Thyroid gland (tissue), 4 donors: ENCODE results near the gene POLL.
A peak's percentile ranks its signal among the peaks of the same experiment; 100 is the strongest.

Source experiments
- POLR2A ChIP-seq, 2 donors: fragments of 450-650 bp; IDR thresholded peaks; one replicate each; pipeline ENCODE4 v1.6.1; 2017; ENCODE audit warnings: antibody characterized with exemption in 2 of 2, mild to moderate bottlenecking in 2 of 2, moderate library complexity in 1 of 2
- TF ChIP-seq, protein P1 (sequence below), 6 experiments: fragments of 200-600 bp in 3 of 6; fragments of 450-650 bp in 3 of 6; sonication (generic) in 3 of 6; IDR thresholded peaks; one replicate each; pipeline ENCODE4 v1.5.1; 2016 to 2019; ENCODE audit warnings: antibody characterized with exemption in 6 of 6, mild to moderate bottlenecking in 2 of 6, inconsistent platforms in 1 of 6, moderate library complexity in 1 of 6

DNA sequence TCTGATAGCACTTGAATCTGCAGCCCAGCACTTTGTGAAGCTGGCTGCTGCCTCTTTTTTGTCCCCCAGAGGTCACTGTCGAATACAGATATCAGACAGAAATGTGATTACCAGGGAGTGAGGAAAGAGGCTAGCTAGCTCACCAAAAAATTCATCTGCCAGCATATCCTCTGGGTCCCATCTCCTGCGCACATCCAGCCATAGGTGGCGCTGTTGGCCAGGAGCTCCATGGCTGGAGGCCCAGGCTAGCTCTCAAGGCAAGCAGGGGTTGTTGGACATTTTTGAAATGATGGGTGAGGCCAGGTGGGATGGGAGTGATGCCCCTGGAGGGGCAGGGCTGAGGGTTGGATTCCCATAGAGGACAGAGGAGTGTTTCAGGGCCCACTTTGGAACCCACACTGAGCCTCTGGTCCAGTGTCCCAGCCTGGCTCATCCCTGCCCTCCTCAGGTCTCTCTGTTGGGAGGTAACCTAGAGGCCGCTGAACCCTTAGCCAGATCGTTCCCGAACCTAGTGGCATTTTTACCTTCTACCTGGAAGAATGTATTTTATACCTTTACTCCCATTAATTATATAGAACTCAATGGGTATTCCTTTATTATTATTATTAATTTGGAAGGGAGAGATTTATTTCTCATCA is 14.8 kb upstream of the POLL start:
- TF ChIP-seq, protein P1, sequence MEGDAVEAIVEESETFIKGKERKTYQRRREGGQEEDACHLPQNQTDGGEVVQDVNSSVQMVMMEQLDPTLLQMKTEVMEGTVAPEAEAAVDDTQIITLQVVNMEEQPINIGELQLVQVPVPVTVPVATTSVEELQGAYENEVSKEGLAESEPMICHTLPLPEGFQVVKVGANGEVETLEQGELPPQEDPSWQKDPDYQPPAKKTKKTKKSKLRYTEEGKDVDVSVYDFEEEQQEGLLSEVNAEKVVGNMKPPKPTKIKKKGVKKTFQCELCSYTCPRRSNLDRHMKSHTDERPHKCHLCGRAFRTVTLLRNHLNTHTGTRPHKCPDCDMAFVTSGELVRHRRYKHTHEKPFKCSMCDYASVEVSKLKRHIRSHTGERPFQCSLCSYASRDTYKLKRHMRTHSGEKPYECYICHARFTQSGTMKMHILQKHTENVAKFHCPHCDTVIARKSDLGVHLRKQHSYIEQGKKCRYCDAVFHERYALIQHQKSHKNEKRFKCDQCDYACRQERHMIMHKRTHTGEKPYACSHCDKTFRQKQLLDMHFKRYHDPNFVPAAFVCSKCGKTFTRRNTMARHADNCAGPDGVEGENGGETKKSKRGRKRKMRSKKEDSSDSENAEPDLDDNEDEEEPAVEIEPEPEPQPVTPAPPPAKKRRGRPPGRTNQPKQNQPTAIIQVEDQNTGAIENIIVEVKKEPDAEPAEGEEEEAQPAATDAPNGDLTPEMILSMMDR (IDR thresholded peaks at IDR 0.05), result peak; percentile 47 to 85 (median 66)
- TF ChIP-seq POLR2A (IDR thresholded peaks at IDR 0.05), result no peak
